ENCODE data around the gene KCNJ14.

KCNJ14 gene

GRCh38 chr19:48445606-48446481 lies 9.5 kb upstream of the KCNJ14 start, which contains the start of gene GRWD1:
Gene GRWD1 (plus strand): TSS chr19:48445983. CDS start chr19:48446006, 23 bp downstream.
- peak; percentile 65 for DNase-seq

GRCh38 chr19:48446579-48446978 lies 8.8 kb upstream of the KCNJ14 start:
- no peak for DNase-seq

DNA sequence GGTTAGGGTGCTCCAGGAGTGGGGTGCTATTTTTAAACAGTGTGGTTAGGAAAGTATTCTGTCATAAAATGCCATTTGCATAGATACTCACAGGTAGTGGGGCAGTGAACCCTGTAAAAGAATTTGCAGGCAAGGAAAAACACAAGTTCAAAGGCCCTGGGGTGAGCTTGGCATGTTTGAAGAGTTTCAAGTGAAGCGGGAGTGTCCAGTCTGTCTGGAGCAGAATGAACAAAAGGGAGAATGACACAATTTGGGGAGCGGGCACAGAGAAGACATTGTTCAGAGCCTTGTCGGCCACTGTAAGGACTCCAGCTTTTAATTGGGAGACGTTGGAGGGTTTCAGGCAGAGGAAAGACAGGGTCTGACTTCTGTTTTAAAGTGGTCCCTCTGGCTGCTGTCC lies 6.8 kb upstream of the KCNJ14 start:
- no peak for DNase-seq

DNA sequence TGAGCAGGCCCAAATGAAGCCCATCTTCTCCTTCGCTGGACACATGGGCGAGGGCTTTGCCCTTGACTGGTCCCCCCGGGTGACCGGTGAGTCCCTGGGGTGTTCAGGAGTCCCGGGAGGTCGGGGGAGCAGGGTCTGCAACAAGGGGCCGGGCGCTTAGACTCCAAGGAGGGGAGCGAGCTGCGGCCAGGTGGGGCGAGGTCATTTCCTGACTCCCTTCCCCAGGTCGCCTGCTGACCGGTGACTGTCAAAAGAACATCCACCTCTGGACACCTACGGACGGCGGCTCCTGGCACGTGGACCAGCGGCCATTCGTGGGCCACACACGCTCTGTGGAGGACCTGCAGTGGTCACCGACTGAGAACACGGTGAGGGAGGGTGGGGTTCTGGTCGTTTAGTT lies 4.9 kb upstream of the KCNJ14 start:
- no peak for DNase-seq

DNA sequence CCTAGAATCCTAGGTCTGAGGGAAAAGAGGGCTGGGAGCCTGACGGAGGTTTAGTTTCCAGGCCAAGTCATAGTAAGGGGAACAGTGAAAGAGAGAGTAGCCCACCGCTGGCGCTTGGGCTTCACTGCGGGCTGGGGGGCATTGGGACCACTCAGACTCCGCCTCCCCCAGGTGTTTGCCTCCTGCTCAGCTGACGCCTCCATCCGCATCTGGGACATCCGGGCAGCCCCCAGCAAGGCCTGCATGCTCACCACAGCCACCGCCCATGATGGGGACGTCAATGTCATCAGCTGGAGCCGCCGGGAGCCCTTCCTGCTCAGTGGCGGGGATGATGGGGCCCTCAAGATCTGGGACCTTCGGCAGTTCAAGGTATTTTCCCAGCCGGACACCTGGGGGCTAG lies 4.5 kb upstream of the KCNJ14 start:
- DNase-seq: no peak

GRCh38 chr19:48451624-48452023 lies 3.8 kb upstream of the KCNJ14 start:
- DNase-seq: no peak

DNA sequence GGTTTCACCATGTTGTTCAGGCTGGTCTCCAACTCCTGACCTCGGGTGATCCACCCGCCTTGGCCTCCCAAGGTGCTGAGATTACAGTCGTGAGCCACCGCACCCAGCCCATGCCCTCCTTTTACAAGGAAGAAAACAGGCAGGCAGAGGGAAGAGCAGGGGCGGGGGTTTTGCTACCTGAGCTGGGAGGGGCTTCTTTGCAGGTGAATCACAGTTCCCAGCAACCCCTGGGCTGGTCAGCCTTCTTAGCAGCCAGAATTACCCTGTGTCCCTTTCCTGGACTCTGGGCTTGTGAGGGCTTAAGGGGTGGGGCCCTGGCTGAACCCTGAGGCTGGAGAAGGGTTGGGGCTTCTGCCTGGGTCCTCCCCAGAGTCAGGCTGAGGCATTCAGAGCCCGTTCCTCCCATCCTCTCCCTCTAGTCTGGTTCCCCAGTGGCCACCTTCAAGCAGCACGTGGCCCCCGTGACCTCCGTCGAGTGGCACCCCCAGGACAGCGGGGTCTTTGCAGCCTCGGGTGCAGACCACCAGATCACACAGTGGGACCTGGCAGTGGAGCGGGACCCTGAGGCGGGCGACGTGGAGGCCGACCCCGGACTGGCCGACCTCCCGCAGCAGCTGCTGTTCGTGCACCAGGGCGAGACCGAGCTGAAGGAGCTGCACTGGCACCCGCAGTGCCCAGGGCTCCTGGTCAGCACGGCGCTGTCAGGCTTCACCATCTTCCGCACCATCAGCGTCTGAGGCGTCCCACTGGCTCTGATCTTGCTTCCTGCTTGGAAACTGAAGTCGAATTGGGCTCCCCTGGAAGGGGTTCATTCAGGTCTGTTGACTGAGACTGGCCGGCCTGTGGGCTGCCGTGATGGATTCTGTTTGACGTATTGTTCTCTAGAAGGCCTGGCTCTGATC lies 2.8 kb upstream of the KCNJ14 start:
- DNase-seq: no peak

- no peak for DNase-seq
Measured at GRCh38 chr19:48454150-48454730, 1.1 kb upstream of the KCNJ14 start.

DNA sequence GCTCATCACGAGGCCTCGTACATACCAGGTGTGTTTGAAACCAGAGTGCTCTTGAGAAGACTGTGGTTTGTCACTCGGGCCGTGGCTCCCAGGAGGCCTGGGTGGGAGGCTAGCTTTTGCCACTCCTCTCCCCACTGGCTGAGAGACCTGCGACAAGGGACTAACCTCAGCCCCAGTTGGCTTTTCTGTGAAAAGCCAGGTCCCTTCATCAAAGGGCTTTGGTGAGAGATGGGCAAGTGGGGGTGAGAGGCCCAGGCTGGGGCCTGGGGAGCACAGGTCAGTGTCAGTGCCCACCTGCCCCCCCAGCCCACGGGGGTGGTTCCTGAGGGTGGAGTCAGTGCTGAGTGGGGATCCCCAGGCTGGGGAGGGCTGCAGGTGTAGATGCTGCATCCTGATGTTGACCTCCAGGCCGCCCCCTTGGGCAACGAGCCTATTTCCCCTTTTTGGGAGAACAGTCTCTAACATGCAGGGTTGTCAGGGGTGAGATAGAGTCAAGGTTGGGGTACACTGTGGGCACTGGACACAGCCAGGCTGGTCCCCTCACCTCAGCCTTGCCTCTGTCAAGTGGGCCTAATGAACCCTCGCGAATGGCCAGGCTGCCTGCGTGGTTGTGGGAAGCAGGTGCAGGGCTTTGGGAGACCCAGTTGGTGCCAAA lies 661 bp downstream of the KCNJ14 start:
- no peak for DNase-seq

GRCh38 chr19:48456864-48457263 lies 1.5 kb downstream of the KCNJ14 start:
- no peak for DNase-seq

GRCh38 chr19:48458016-48458415 lies 2.6 kb downstream of the KCNJ14 start:
- DNase-seq: no peak

- no peak for DNase-seq
Measured at GRCh38 chr19:48461651-48461981, 6.2 kb downstream of the KCNJ14 start.

- DNase-seq: no peak
Measured at GRCh38 chr19:48461982-48462655, 6.7 kb downstream of the KCNJ14 start.

- DNase-seq: no peak
Measured at GRCh38 chr19:48465215-48465614, 9.8 kb downstream of the KCNJ14 start.

GRCh38 chr19:48466561-48467325 lies 11.4 kb downstream of the KCNJ14 start:
- DNase-seq: no peak

DNA sequence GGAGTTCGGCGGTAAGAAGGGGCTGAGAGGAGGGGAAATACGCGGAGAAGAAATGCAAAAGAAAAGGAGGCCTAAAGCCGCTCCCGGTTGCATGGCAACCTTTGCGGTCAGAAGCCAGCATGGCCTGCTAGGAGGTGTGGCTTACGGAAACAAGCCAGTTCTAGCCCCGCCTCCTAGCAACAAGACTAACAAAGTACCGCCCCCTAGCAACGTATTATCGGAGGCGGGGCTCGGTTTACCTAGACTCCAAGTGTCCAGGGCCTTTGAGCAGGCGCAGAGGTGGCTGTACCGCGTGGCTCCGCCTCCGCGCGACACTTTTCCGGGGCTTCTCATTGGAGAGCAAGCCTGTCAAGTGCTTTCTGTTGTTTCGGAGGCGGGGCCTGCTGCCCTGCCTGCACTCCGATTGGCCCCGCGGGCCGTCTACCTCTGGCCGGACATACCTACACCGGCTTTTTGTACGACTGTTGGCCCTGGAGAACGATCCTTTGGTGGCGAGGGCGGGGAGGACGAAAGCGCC lies 13.5 kb downstream of the KCNJ14 start:
- peak; percentile 99 for DNase-seq

DNA sequence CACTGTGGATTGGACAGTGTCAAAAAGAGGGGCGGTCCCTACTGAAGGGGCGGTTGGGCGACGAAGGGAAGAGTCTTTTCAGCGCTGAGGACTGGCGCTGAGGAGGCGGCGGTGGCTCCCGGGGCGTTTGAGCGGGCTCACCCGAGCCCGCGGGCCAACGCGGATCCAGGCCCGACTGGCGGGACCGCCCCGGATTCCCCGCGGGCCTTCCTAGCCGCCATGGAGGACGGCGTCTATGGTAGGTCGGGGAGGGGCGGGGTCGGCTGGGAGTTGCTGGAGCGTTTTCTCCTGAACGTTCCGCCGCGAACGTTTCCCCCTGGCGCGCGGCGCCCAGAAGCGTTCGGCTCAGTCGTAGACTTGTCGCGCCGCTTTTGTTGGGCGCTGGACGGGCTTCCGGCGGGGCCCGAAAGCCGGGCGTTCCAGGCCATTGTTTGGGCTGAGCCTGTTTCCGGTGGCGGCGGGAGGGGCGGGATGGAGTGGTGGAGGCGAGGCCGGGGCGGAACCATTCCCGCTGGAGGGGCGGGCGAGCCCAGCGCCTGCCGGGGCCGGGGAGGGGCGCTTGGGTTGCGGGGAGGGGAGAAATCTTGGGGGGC lies 14.0 kb downstream of the KCNJ14 start, which contains the start of gene CYTH2:
Gene CYTH2, plus strand, starts transcription at position 81 of the 593 bp plus-strand sequence. Its CDS starts 139 bp downstream, at position 220.
- DNase-seq: peak; percentile 61

DNA sequence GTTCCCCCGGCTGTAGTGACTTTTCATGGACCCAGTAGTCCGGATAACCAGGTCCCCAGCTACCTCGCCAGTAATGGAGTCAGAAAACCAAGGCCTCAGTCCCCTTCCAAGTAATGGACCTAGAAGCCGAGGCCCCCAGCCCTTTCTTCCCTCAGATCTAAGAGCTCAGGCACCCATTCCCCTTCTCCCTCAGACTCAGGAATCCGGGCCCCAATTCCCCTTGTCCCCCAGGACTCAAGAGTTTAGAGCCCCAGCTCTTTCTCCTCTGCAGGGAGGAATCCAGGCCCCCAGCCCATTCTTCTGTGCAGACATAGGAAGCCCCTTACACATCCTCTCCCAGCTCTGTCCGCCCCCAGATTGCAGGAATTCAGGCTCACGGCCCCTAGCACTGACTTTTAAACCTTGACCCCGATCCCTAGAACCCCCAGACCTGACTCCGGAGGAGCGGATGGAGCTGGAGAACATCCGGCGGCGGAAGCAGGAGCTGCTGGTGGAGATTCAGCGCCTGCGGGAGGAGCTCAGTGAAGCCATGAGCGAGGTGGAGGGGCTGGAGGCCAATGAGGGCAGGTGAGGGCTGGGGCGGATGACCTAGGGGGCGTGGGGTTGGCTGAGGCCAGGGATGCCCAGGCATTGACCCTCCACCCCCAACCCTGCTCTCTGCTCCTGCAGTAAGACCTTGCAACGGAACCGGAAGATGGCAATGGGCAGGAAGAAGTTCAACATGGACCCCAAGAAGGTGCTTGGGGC lies 14.7 kb downstream of the KCNJ14 start:
- no peak for DNase-seq

- DNase-seq: no peak
Measured at GRCh38 chr19:48470856-48471255, 15.5 kb downstream of the KCNJ14 start.

GRCh38 chr19:48471836-48472235 lies 16.5 kb downstream of the KCNJ14 start:
- DNase-seq: no peak
